PC-9 (cell line): Measurements from ENCODE around the gene CEP350.

Experiments used
- EZH2 ChIP-seq: fragments of 200-600 bp; sonication (generic); IDR thresholded peaks from 2 replicates; pipeline ENCODE4 v1.8.0; 2017; ENCODE audit warnings: antibody characterized with exemption, low read depth
- TF ChIP-seq, protein P1 (sequence below): fragments of 200-600 bp; sonication (generic); conservative IDR thresholded peaks from 2 replicates; pipeline ENCODE4 v1.6.1; 2017; ENCODE audit warnings: mixed run types, antibody characterized with exemption, mild to moderate bottlenecking, moderate library complexity

GRCh38 chr1:180080439-180080838, 125.8 kb downstream of the CEP350 start:
- TF ChIP-seq, protein P1, sequence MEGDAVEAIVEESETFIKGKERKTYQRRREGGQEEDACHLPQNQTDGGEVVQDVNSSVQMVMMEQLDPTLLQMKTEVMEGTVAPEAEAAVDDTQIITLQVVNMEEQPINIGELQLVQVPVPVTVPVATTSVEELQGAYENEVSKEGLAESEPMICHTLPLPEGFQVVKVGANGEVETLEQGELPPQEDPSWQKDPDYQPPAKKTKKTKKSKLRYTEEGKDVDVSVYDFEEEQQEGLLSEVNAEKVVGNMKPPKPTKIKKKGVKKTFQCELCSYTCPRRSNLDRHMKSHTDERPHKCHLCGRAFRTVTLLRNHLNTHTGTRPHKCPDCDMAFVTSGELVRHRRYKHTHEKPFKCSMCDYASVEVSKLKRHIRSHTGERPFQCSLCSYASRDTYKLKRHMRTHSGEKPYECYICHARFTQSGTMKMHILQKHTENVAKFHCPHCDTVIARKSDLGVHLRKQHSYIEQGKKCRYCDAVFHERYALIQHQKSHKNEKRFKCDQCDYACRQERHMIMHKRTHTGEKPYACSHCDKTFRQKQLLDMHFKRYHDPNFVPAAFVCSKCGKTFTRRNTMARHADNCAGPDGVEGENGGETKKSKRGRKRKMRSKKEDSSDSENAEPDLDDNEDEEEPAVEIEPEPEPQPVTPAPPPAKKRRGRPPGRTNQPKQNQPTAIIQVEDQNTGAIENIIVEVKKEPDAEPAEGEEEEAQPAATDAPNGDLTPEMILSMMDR, result no peak
- no peak for TF ChIP-seq EZH2
